OCI-LY7 (cell line): Measurements from ENCODE around the gene EXPH5. TPM values are rescaled to one million over a fixed set of nuclear protein-coding genes. Genes with fewer than 3 reads are reported as not detected.

Source experiments
- BruUV-seq: library from RNA; stranded (reverse); fragments of 400-500 nt; replicated peaks from 2 replicates; lab custom pipeline; 2021; lab: Mats Ljungman, UMichigan
- CTCF ChIA-PET: fragments of 300-600 bp; sonication (Branson Sonifier 250); formaldehyde crosslinking; loops from one replicate; lab custom pipeline; 2022; ENCODE audit warnings: antibody characterized with exemption; ENCODE audit not compliant: unreplicated experiment; lab: Charles Lee
- POLR2A ChIA-PET: fragments of 300-600 bp; sonication (Branson Sonifier 250); formaldehyde crosslinking; loops from one replicate; lab custom pipeline; 2022; ENCODE audit warnings: antibody characterized with exemption; lab: Charles Lee
- DNase-seq: peaks from one replicate; pipeline ENCODE4 v3.0.0-alpha.2; 2015; ENCODE audit warnings: low spot score
- H2AFZ ChIP-seq: fragments of 200-600 bp; sonication (generic), shearing (Covaris generic); 2 replicates; pipeline ENCODE4 v1.6.1; 2014; ENCODE audit warnings: mild to moderate bottlenecking, antibody characterized with exemption, low read length, moderate library complexity
- H3K27ac ChIP-seq: fragments of 200-600 bp; sonication (generic); 2 replicates; pipeline ENCODE4 v1.5.1; 2014; ENCODE audit warnings: mixed run types, low read depth, mild to moderate bottlenecking, moderate library complexity, low read length, inconsistent platforms; ENCODE audit not compliant: poor library complexity, severe bottlenecking
- H3K36me3 ChIP-seq: fragments of 200-600 bp; sonication (generic); 2 replicates; pipeline ENCODE4 v1.6.1; 2014; ENCODE audit warnings: mild to moderate bottlenecking, antibody characterized with exemption, low read length, moderate library complexity, mixed read lengths; ENCODE audit not compliant: insufficient read depth
- H3K4me1 ChIP-seq: fragments of 200-600 bp; sonication (generic); 2 replicates; pipeline ENCODE4 v1.5.1; 2014; ENCODE audit warnings: mild to moderate bottlenecking, low read length; ENCODE audit not compliant: insufficient read depth, poor library complexity, severe bottlenecking
- H3K4me2 ChIP-seq: fragments of 200-600 bp; sonication (generic); 2 replicates; pipeline ENCODE4 v1.6.1; 2014; ENCODE audit warnings: mild to moderate bottlenecking, low read length
- H3K4me3 ChIP-seq: fragments of 200-600 bp; sonication (generic); 2 replicates; pipeline ENCODE4 v1.5.1; 2014; ENCODE audit warnings: mild to moderate bottlenecking, low read depth, low read length; ENCODE audit not compliant: poor library complexity, severe bottlenecking
- H3K79me2 ChIP-seq: fragments of 200-600 bp; sonication (generic); 2 replicates; pipeline ENCODE4 v1.6.1; 2016; ENCODE audit warnings: low read depth, mild to moderate bottlenecking, low read length, moderate library complexity, mixed read lengths; ENCODE audit not compliant: insufficient read depth
- H3K9me2 ChIP-seq: fragments of 200-600 bp; sonication (generic); 2 replicates; pipeline ENCODE4 v1.6.1; 2016; ENCODE audit warnings: mild to moderate bottlenecking, low read length, mixed read lengths; ENCODE audit not compliant: insufficient read depth
- H3K9me3 ChIP-seq: fragments of 200-600 bp; sonication (generic); 2 replicates; pipeline ENCODE4 v1.6.1; 2014; ENCODE audit warnings: mild to moderate bottlenecking, mixed run types, low read length, mixed read lengths
- H4K20me1 ChIP-seq: fragments of 200-600 bp; sonication (generic); 2 replicates; pipeline ENCODE4 v1.6.1; 2014; ENCODE audit warnings: mild to moderate bottlenecking, antibody characterized with exemption, low read length, moderate library complexity, mixed read lengths; ENCODE audit not compliant: insufficient read depth
- EZH2phosphoT487 ChIP-seq: fragments of 200-600 bp; sonication (generic); IDR thresholded peaks from 2 replicates; pipeline ENCODE4 v1.6.1; 2018; ENCODE audit warnings: low read depth, borderline replicate concordance, mild to moderate bottlenecking, mixed run types, antibody characterized with exemption, low read length, moderate library complexity, mixed read lengths
- intact Hi-C: fragments of 100-400 bp; cut with micrococcal nuclease; formaldehyde crosslinking; loops from one replicate; pipeline ENCODE4 v1.10.0; 2022; ENCODE audit not compliant: unreplicated experiment
- total RNA-seq, 2 experiments: library from RNA; depleted of rRNA in 1 of 2; stranded (reverse); fragments of >200 nt in 1 of 2; shearing (Covaris generic) in 1 of 2; gene quantifications; 2 replicates each; pipeline ENCODE4 v1.2.3, GENCODE V29; 2014 to 2022
- TF ChIP-seq, protein P1 (sequence below): fragments of 200-600 bp; sonication (generic); conservative IDR thresholded peaks from 2 replicates; pipeline ENCODE4 v1.5.1; 2014; ENCODE audit warnings: mild to moderate bottlenecking, antibody characterized with exemption, low read length, moderate library complexity, mixed read lengths

EXPH5 gene
- total RNA-seq, 2 experiments from 2014 or later, result not detected

DNA sequence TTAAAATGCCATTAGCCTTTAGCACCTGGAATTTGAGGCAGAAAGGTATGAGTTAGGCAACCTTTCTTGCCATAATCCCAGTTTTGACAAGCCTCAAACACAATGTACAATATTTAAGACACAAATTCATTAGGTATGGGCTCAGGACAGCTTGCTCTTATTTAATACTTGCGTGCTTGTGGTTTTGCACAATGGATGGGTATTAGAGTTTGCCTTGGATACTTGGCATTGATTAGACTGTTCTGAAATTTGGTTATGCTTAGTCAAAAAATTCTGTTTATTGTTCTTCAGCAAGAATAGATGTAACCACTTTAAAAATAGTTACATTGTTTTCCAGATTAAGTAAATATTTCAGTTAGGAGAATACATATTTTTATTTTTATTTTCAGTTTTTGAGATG lies 120.9 kb downstream of the EXPH5 start:
- no peak overlapping the region for H3K4me3 ChIP-seq
- H3K4me2 ChIP-seq, result no peak overlapping the region
- POLR2A ChIA-PET, result no interaction called here
- no peak overlapping the region for H2AFZ ChIP-seq
- peaks cover 4% of the 10 kb centered on the region for H3K4me1 ChIP-seq
- no peaks in the 10 kb centered on the region for H4K20me1 ChIP-seq
- BruUV-seq, result no TSS peak
- CTCF ChIA-PET, result no interaction called here
- H3K9me3 ChIP-seq, result no peaks in the 10 kb centered on the region
- intact Hi-C loops, result no loop called here
- no peaks in the 10 kb centered on the region for H3K9me2 ChIP-seq
- TF ChIP-seq, protein P1, sequence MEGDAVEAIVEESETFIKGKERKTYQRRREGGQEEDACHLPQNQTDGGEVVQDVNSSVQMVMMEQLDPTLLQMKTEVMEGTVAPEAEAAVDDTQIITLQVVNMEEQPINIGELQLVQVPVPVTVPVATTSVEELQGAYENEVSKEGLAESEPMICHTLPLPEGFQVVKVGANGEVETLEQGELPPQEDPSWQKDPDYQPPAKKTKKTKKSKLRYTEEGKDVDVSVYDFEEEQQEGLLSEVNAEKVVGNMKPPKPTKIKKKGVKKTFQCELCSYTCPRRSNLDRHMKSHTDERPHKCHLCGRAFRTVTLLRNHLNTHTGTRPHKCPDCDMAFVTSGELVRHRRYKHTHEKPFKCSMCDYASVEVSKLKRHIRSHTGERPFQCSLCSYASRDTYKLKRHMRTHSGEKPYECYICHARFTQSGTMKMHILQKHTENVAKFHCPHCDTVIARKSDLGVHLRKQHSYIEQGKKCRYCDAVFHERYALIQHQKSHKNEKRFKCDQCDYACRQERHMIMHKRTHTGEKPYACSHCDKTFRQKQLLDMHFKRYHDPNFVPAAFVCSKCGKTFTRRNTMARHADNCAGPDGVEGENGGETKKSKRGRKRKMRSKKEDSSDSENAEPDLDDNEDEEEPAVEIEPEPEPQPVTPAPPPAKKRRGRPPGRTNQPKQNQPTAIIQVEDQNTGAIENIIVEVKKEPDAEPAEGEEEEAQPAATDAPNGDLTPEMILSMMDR, result no peak
- no peak for TF ChIP-seq EZH2phosphoT487
- H3K79me2 ChIP-seq, result no peaks in the 10 kb centered on the region
- no peak overlapping the region for H3K27ac ChIP-seq
- no peak for DNase-seq
- H3K36me3 ChIP-seq, result no peaks in the 10 kb centered on the region

DNA sequence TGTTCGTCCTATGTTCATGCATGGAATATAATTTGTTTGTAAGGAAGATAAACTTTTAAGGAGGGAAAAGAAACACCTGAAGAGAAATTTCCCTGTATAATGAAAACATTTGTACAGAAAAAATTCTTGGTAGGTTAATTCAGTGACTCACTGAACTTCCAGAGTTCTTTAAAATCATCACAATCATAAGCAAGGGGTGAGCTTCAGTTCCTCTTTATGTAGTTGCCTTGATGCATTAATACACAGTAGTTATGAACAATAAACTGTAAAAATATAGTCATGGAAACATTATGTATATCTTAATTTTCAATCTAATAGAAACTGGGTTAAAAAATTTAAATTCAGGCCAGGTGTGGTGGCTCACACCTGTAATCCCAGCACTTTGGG lies 125.1 kb downstream of the EXPH5 start:
- DNase-seq, result no peak
- no peaks in the 10 kb centered on the region for H3K36me3 ChIP-seq
- H3K4me3 ChIP-seq, result no peak overlapping the region
- no peaks in the 10 kb centered on the region for H3K9me3 ChIP-seq
- peak overlapping the region; percentile 95; the same call in 1 of the 2 replicates for H2AFZ ChIP-seq
- H3K4me2 ChIP-seq, result no peak overlapping the region
- BruUV-seq, result no TSS peak
- no peak for TF ChIP-seq EZH2phosphoT487
- TF ChIP-seq, protein P1, result no peak
- H4K20me1 ChIP-seq, result no peaks in the 10 kb centered on the region
- H3K9me2 ChIP-seq, result no peaks in the 10 kb centered on the region
- ChIA-PET CTCF (no interaction called here), POLR2A (interaction anchor here (0.6 kb wide), 1 partner anchor 968 kb away, joined by 3 read pairs; no protein-coding TSS in a partner anchor)
- H3K79me2 ChIP-seq, result no peaks in the 10 kb centered on the region
- intact Hi-C loops, result loop anchor here (5.0 to 10.0 kb wide), 3 partner anchors 189 to 611 kb away; partner anchors contain the start of genes CUL5 and SLC35F2
- H3K27ac ChIP-seq, result no peak overlapping the region
- H3K4me1 ChIP-seq, result peaks cover 11% of the 10 kb centered on the region

DNA sequence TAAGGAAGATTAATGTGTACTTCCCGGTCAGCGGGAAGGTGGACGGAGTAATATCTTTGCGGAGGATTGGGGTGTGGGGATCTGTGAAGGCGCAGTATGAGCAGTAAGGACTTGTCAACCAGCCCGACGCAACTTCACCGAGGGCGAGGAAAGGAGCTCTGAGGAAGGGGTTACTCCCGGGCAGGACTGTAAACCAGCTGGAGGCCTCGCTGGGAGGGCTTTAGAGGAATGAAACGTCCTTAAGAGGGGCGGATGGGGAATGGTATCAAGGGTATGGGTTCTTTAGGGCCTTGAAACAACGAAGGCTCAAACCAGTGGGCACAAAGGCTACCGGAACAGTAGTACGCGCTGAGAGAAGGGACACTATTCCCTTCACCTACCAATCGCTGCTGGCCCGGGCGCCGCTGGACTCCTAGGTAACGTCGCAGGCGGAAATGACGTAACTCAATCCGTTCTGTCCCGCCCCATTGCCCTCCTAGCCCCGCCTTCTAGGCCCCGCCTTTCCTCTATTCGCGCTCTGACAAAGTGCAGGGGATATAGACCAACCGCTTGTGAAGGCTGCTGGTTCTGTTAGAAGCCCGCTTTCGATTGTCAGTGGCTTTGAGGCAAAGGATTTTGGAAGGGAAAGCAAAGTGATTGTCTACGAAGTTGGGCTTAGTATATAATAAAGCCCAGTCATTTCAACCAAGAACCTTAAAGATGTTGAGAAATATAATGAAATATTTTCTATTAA lies 126.3 kb downstream of the EXPH5 start, which contains the start of gene C11orf65:
C11orf65 (minus strand) TSS at position 439 of the 733 bp plus-strand sequence. CDS start 5,970 bp downstream, outside the sequence.
- Histone ChIP-seq H4K20me1 (no peaks in the 10 kb centered on the region), H3K4me2 (peak within 1 kb of the TSS; percentile 87), H3K4me1 (peaks cover 11% of the 10 kb centered on the region), H3K79me2 (no peaks in the 10 kb centered on the region), H2AFZ (peak within 1 kb of the TSS; percentile 95), H3K4me3 (peak within 1 kb of the TSS; percentile 89), H3K36me3 (no peaks in the 10 kb centered on the region), H3K9me2 (no peaks in the 10 kb centered on the region), H3K27ac (peak within 1 kb of the TSS; percentile 35), H3K9me3 (no peaks in the 10 kb centered on the region)
- TF ChIP-seq, protein P1, result no peak
- TF ChIP-seq EZH2phosphoT487, result no peak
- intact Hi-C loops, result loop anchor here (2.0 to 10.0 kb wide), 5 partner anchors 190 to 610 kb away; partner anchors contain the start of genes ACAT1, ATM, CUL5 and NPAT
- CTCF ChIA-PET, result no interaction called here
- DNase-seq, result peak; percentile 95
- no TSS peak for BruUV-seq
- POLR2A ChIA-PET, result interaction anchor here (0.9 kb wide), 1 partner anchor 26 kb away, joined by 3 read pairs; no protein-coding TSS in a partner anchor
